Spleen (tissue), 7 donors: ENCODE data around the gene PRR35.

ENCODE experiments used
- CTCF ChIP-seq, 11 experiments: fragments of 200-600 bp in 7 of 11; fragments of 450-650 bp in 4 of 11; sonication (generic) in 4 of 11; IDR thresholded peaks in 8 of 11; conservative IDR thresholded peaks in 3 of 11; 1 replicate in 7 of 11; 2 replicates in 4 of 11; pipeline versions ENCODE4 v1.4.0 to v1.8.0; 2016 to 2021; ENCODE audit warnings: antibody characterized with exemption in 11 of 11, inconsistent platforms in 4 of 11, mild to moderate bottlenecking in 1 of 11
- POLR2A ChIP-seq, 3 donors: fragments of 450-650 bp; IDR thresholded peaks; one replicate each; pipeline ENCODE4 v1.5.1; 2017; ENCODE audit warnings: antibody characterized with exemption in 3 of 3, mild to moderate bottlenecking in 1 of 3
- POLR2AphosphoS5 ChIP-seq, 3 donors: sonication (generic); formaldehyde crosslinking; IDR thresholded peaks; one replicate each; pipeline ENCODE4 v1.5.1; 2017; ENCODE audit warnings: antibody characterized with exemption in 3 of 3
- donor health status: DM: no; HTN: no; CAD: no; lungs with moderate emphysema.
- donor health status: DM: no; HTN: no; CAD: no.
- donor health status: DM: no; HTN: no; CAD: no.

GRCh38 chr16:595094-595528, 34.9 kb downstream of the PRR35 start:
- no peak for TF ChIP-seq CTCF (IDR thresholded peaks at IDR 0.05 in 8 of 11, conservative IDR thresholded peaks at IDR 0.05 in 3 of 11)
- TF ChIP-seq POLR2A (IDR thresholded peaks at IDR 0.05): no peak
- TF ChIP-seq POLR2AphosphoS5 (IDR thresholded peaks at IDR 0.05): no peak
